ENCODE data around the gene FOXO6.

The FOXO6 gene

GRCh38 chr1:41355356-41355755 lies 5.9 kb upstream of the FOXO6 start:
- TF ChIP-seq CTCF (IDR thresholded peaks at IDR 0.05; ENCODE audit: low read depth, low read length) = no peak
- DNase-seq (ENCODE audit: extremely low read depth, low read depth) = no peak

GRCh38 chr1:41355761-41356160 lies 5.5 kb upstream of the FOXO6 start:
- no peak for DNase-seq (ENCODE audit: extremely low read depth, low read depth)
- no peak for TF ChIP-seq CTCF (IDR thresholded peaks at IDR 0.05; ENCODE audit: low read depth, low read length)

- no peak for TF ChIP-seq CTCF (IDR thresholded peaks at IDR 0.05; ENCODE audit: low read depth, low read length)
- no peak for DNase-seq (ENCODE audit: extremely low read depth, low read depth)
These were observed 4.5 kb upstream of the FOXO6 start for GRCh38 chr1:41356752-41357151.

- DNase-seq (ENCODE audit: extremely low read depth, low read depth) = no peak
- no peak for TF ChIP-seq CTCF (IDR thresholded peaks at IDR 0.05; ENCODE audit: low read depth, low read length)
These were observed 3.7 kb upstream of the FOXO6 start for GRCh38 chr1:41357451-41358101.

GRCh38 chr1:41358131-41359021 lies 2.9 kb upstream of the FOXO6 start:
- DNase-seq (ENCODE audit: extremely low read depth, low read depth) = no peak
- no peak for TF ChIP-seq CTCF (IDR thresholded peaks at IDR 0.05; ENCODE audit: low read depth, low read length)

GRCh38 chr1:41359211-41360073 lies 1.8 kb upstream of the FOXO6 start:
- no peak for DNase-seq (ENCODE audit: extremely low read depth, low read depth)
- TF ChIP-seq CTCF (IDR thresholded peaks at IDR 0.05; ENCODE audit: low read depth, low read length) = no peak
